Panc1 (cell line): ENCODE data around the gene DTNBP1. TPM values are rescaled to one million over a fixed set of nuclear protein-coding genes. Genes with fewer than 3 reads are reported as not detected.

Experiments used
- ATAC-seq: fragments of 200-7000 bp; cut with Tn5 transposase; 2 replicates; pipeline ENCODE4 v1.9.1; 2020; ENCODE audit warnings: mild to moderate bottlenecking, moderate library complexity
- BruUV-seq: library from RNA; stranded (reverse); fragments of 400-500 nt; replicated peaks from 2 replicates; lab custom pipeline; 2021; lab: Mats Ljungman, UMichigan
- CTCF ChIA-PET: fragments of 300-600 bp; sonication (Branson Sonifier 250); formaldehyde crosslinking; loops from one replicate; lab custom pipeline; 2022; ENCODE audit warnings: antibody characterized with exemption; lab: Charles Lee
- POLR2A ChIA-PET: fragments of 300-600 bp; sonication (Branson Sonifier 250); formaldehyde crosslinking; loops from one replicate; lab custom pipeline; 2022; ENCODE audit warnings: antibody characterized with exemption; lab: Charles Lee
- DNase-seq: peaks from one replicate; pipeline ENCODE4 v3.0.0-alpha.2; 2010; ENCODE audit warnings: low read depth, low spot score
- H3K27ac ChIP-seq: 2 replicates; pipeline ENCODE4 v1.5.1; 2011; ENCODE audit warnings: mild to moderate bottlenecking, low read length, inconsistent platforms
- H3K27me3 ChIP-seq: fragments of 200-500 bp; sonication (Bioruptor generic); 2 replicates; pipeline ENCODE4 v1.6.0; 2014; ENCODE audit warnings: low read length, inconsistent platforms; ENCODE audit not compliant: control insufficient read depth, insufficient read depth
- H3K36me3 ChIP-seq: fragments of 200-500 bp; sonication (Bioruptor generic); 2 replicates; pipeline ENCODE4 v1.5.1; 2014; ENCODE audit warnings: inconsistent platforms, mild to moderate bottlenecking, low read length, moderate library complexity; ENCODE audit not compliant: control insufficient read depth, insufficient read depth
- H3K4me1 ChIP-seq: 2 replicates; pipeline ENCODE4 v1.5.1; 2011; ENCODE audit warnings: inconsistent platforms, mild to moderate bottlenecking, low read length, moderate library complexity; ENCODE audit not compliant: control insufficient read depth, insufficient read depth
- H3K4me3 ChIP-seq, 2 experiments: 2 replicates each; pipeline ENCODE4 v1.5.1; 2011 to 2012; ENCODE audit warnings: low read depth in 2 of 2, low read length in 2 of 2, mild to moderate bottlenecking in 2 of 2, inconsistent platforms in 1 of 2, moderate library complexity in 1 of 2
- H3K9me3 ChIP-seq: fragments of 200-500 bp; sonication (Bioruptor generic); 2 replicates; pipeline ENCODE4 v1.5.1; 2014; ENCODE audit warnings: low read depth, mild to moderate bottlenecking, inconsistent platforms, low read length, moderate library complexity; ENCODE audit not compliant: control insufficient read depth, insufficient read depth
- CTCF ChIP-seq: fragments of 450-650 bp; IDR thresholded peaks from 2 replicates; pipeline ENCODE4 v1.5.1; 2017; ENCODE audit warnings: mild to moderate bottlenecking
- POLR2AphosphoS5 ChIP-seq: IDR thresholded peaks from 2 replicates; pipeline ENCODE4 v1.6.1; 2012; ENCODE audit warnings: mild to moderate bottlenecking, low read depth, low read length, moderate library complexity
- REST ChIP-seq, 2 experiments: IDR thresholded peaks; 2 replicates each; pipeline ENCODE4 v1.6.1; 2011 to 2012; ENCODE audit warnings: low read depth in 2 of 2, control low read depth in 1 of 2, low read length in 1 of 2, mild to moderate bottlenecking in 1 of 2, moderate library complexity in 1 of 2; ENCODE audit not compliant: insufficient read depth in 1 of 2
- SIN3A ChIP-seq: IDR thresholded peaks from 2 replicates; pipeline ENCODE4 v1.6.1; 2012; ENCODE audit warnings: low read depth, mild to moderate bottlenecking, low read length, moderate library complexity, borderline replicate concordance; ENCODE audit not compliant: insufficient read depth
- TCF7L2 ChIP-seq: IDR thresholded peaks from 2 replicates; pipeline ENCODE4 v1.6.1; 2011; ENCODE audit warnings: mild to moderate bottlenecking, low read depth, low read length, inconsistent platforms
- in situ Hi-C: cut with HindIII; loops from 2 replicates; pipeline ENCODE4 v1.10.0; 2016; ENCODE audit warnings: low sequenced_read_pairs, low pct_unique_long_range_greater_than_20kb
- intact Hi-C: fragments of 100-400 bp; cut with micrococcal nuclease; formaldehyde crosslinking; loops from one replicate; pipeline ENCODE4 v1.10.0; 2022; ENCODE audit not compliant: unreplicated experiment
- total RNA-seq: library from RNA; stranded (reverse); gene quantifications from one replicate; pipeline ENCODE4 v1.2.1, GENCODE V29; 2021; ENCODE audit not compliant: unreplicated experiment

DTNBP1 gene
- total RNA-seq, 1 experiment from 2014 or later: 29.3 TPM

- ATAC-seq: no peak
- no peaks in the 10 kb centered on the region for H3K27me3 ChIP-seq
- intact Hi-C loops: no loop called here
- ChIA-PET CTCF (no interaction called here), POLR2A (no interaction called here)
- no peaks in the 10 kb centered on the region for H3K9me3 ChIP-seq
- in situ Hi-C loops: no loop called here
- H3K36me3 ChIP-seq: no peaks in the 10 kb centered on the region
- TF ChIP-seq POLR2AphosphoS5: no peak
- TF ChIP-seq TCF7L2: no peak
- no peak for TF ChIP-seq CTCF
- no peak for TF ChIP-seq REST (IDR thresholded peaks at IDR 0.05; ENCODE audit: insufficient read depth in 1 of 2, low read depth in 2 of 2, low read length in 1 of 2)
- no peak for TF ChIP-seq SIN3A
- no peak overlapping the region for H3K4me3 ChIP-seq
- H3K4me1 ChIP-seq: no peaks in the 10 kb centered on the region
- H3K27ac ChIP-seq: no peak overlapping the region
- no TSS peak for BruUV-seq
- DNase-seq: no peak
Measured at GRCh38 chr6:15570171-15570570, 92.7 kb downstream of the DTNBP1 start.

- no peaks in the 10 kb centered on the region for H3K9me3 ChIP-seq
- no peaks in the 10 kb centered on the region for H3K4me1 ChIP-seq
- in situ Hi-C loops: no loop called here
- H3K27ac ChIP-seq: no peak overlapping the region
- no peaks in the 10 kb centered on the region for H3K27me3 ChIP-seq
- ATAC-seq: no peak
- CTCF ChIA-PET: no interaction called here
- no peak for TF ChIP-seq CTCF
- TF ChIP-seq POLR2AphosphoS5: no peak
- no peak for TF ChIP-seq REST (IDR thresholded peaks at IDR 0.05; ENCODE audit: insufficient read depth in 1 of 2, low read depth in 2 of 2, low read length in 1 of 2)
- no peak for TF ChIP-seq SIN3A
- TF ChIP-seq TCF7L2: no peak
- POLR2A ChIA-PET: no interaction called here
- intact Hi-C loops: no loop called here
- no peak overlapping the region for H3K4me3 ChIP-seq
- DNase-seq: no peak
- no peaks in the 10 kb centered on the region for H3K36me3 ChIP-seq
- BruUV-seq: no TSS peak
Measured at GRCh38 chr6:15569035-15569995, 93.5 kb downstream of the DTNBP1 start.
